ENCODE results near the gene IFT25.

IFT25 gene

GRCh38 chr1:53919675-53920066 lies 25.8 kb downstream of the IFT25 start:
- Histone ChIP-seq H3K27me3 (ENCODE audit: insufficient read depth, low read length) (no peaks in the 10 kb centered on the region), H3K4me1 (ENCODE audit: insufficient read depth, low read length) (peaks cover 3% of the 10 kb centered on the region), H3K9me3 (ENCODE audit: insufficient read depth, low read depth, low read length) (no peaks in the 10 kb centered on the region), H3K9ac (ENCODE audit: low read depth, low read length) (no peak overlapping the region), H3K4me3 (ENCODE audit: low read length) (no peak overlapping the region), H3K27ac (ENCODE audit: low read depth, low read length) (no peak overlapping the region), H3K36me3 (ENCODE audit: insufficient read depth, low read length) (peaks cover 27% of the 10 kb centered on the region)
- WGBS = 92% methylated on average over 3 of the region's 3 CpGs

- Histone ChIP-seq H3K9me3 (ENCODE audit: insufficient read depth, low read depth, low read length) (no peaks in the 10 kb centered on the region), H3K4me3 (ENCODE audit: low read length) (no peak overlapping the region), H3K27ac (ENCODE audit: low read depth, low read length) (no peak overlapping the region), H3K36me3 (ENCODE audit: insufficient read depth, low read length) (peaks cover 27% of the 10 kb centered on the region), H3K4me1 (ENCODE audit: insufficient read depth, low read length) (peaks cover 16% of the 10 kb centered on the region), H3K9ac (ENCODE audit: low read depth, low read length) (no peak overlapping the region), H3K27me3 (ENCODE audit: insufficient read depth, low read length) (no peaks in the 10 kb centered on the region)
- WGBS = 95% methylated on average over 5 of the region's 5 CpGs
Observed at GRCh38 chr1:53918343-53918742, 27.2 kb downstream of the IFT25 start.

- Histone ChIP-seq H3K9ac (ENCODE audit: low read depth, low read length) (0 out of 2 replicates have a peak overlapping the region, but pooled peaks have one; percentile 2), H3K27ac (ENCODE audit: low read depth, low read length) (peak overlapping the region; percentile 58; the same call in 1 of the 2 replicates), H3K36me3 (ENCODE audit: insufficient read depth, low read length) (no peaks in the 10 kb centered on the region; the same call in 1 of the 2 replicates), H3K9me3 (ENCODE audit: insufficient read depth, low read depth, low read length) (no peaks in the 10 kb centered on the region), H3K4me1 (ENCODE audit: insufficient read depth, low read length) (peaks cover 23% of the 10 kb centered on the region), H3K4me3 (ENCODE audit: low read length) (no peak overlapping the region), H3K27me3 (ENCODE audit: insufficient read depth, low read length) (no peaks in the 10 kb centered on the region)
- WGBS = 64% methylated on average over 5 of the region's 5 CpGs
Observed at GRCh38 chr1:53913352-53914033, 32.0 kb downstream of the IFT25 start.

GRCh38 chr1:53911442-53911841 lies 34.1 kb downstream of the IFT25 start:
- peaks cover 23% of the 10 kb centered on the region for H3K4me1 ChIP-seq (ENCODE audit: insufficient read depth, low read length)
- no peak overlapping the region for H3K27ac ChIP-seq (ENCODE audit: low read depth, low read length)
- H3K4me3 ChIP-seq (ENCODE audit: low read length) = no peak overlapping the region
- no peaks in the 10 kb centered on the region for H3K9me3 ChIP-seq (ENCODE audit: insufficient read depth, low read depth, low read length)
- no peak overlapping the region for H3K9ac ChIP-seq (ENCODE audit: low read depth, low read length)
- no peaks in the 10 kb centered on the region for H3K27me3 ChIP-seq (ENCODE audit: insufficient read depth, low read length)
- H3K36me3 ChIP-seq (ENCODE audit: insufficient read depth, low read length) = no peaks in the 10 kb centered on the region
- 95% methylated on average over 4 of the region's 4 CpGs for WGBS

GRCh38 chr1:53909946-53910345 lies 35.6 kb downstream of the IFT25 start:
- Histone ChIP-seq H3K27me3 (ENCODE audit: insufficient read depth, low read length) (no peaks in the 10 kb centered on the region), H3K36me3 (ENCODE audit: insufficient read depth, low read length) (no peaks in the 10 kb centered on the region), H3K4me1 (ENCODE audit: insufficient read depth, low read length) (peaks cover 23% of the 10 kb centered on the region), H3K9me3 (ENCODE audit: insufficient read depth, low read depth, low read length) (no peaks in the 10 kb centered on the region), H3K4me3 (ENCODE audit: low read length) (no peak overlapping the region), H3K27ac (ENCODE audit: low read depth, low read length) (no peak overlapping the region), H3K9ac (ENCODE audit: low read depth, low read length) (no peak overlapping the region)
- WGBS = 90% methylated on average over 3 of the region's 3 CpGs

GRCh38 chr1:53906121-53906520 lies 39.4 kb downstream of the IFT25 start:
- no peak overlapping the region for H3K4me3 ChIP-seq (ENCODE audit: low read length)
- no peaks in the 10 kb centered on the region for H3K27me3 ChIP-seq (ENCODE audit: insufficient read depth, low read length)
- H3K9ac ChIP-seq (ENCODE audit: low read depth, low read length) = no peak overlapping the region
- H3K9me3 ChIP-seq (ENCODE audit: insufficient read depth, low read depth, low read length) = no peaks in the 10 kb centered on the region
- H3K36me3 ChIP-seq (ENCODE audit: insufficient read depth, low read length) = no peaks in the 10 kb centered on the region
- WGBS = 92% methylated on average over 4 of the region's 4 CpGs
- no peak overlapping the region for H3K27ac ChIP-seq (ENCODE audit: low read depth, low read length)
- no peaks in the 10 kb centered on the region for H3K4me1 ChIP-seq (ENCODE audit: insufficient read depth, low read length)

- WGBS = 96% methylated on average over 8 of the region's 8 CpGs
- no peaks in the 10 kb centered on the region for H3K36me3 ChIP-seq (ENCODE audit: insufficient read depth, low read length)
Observed at GRCh38 chr1:53905509-53905908, 40.0 kb downstream of the IFT25 start.

GRCh38 chr1:53902235-53903138 lies 43.0 kb downstream of the IFT25 start:
- Histone ChIP-seq H3K4me3 (ENCODE audit: low read length) (no peak overlapping the region), H3K4me1 (ENCODE audit: insufficient read depth, low read length) (no peaks in the 10 kb centered on the region), H3K27me3 (ENCODE audit: insufficient read depth, low read length) (no peaks in the 10 kb centered on the region), H3K9me3 (ENCODE audit: insufficient read depth, low read depth, low read length) (no peaks in the 10 kb centered on the region), H3K36me3 (ENCODE audit: insufficient read depth, low read length) (no peaks in the 10 kb centered on the region), H3K9ac (ENCODE audit: low read depth, low read length) (no peak overlapping the region), H3K27ac (ENCODE audit: low read depth, low read length) (no peak overlapping the region)
- 87% methylated on average over 7 of the region's 7 CpGs for WGBS

More at GRCh38 chr1:53905509-53905908, 40.0 kb downstream of the IFT25 start:
- H3K9ac ChIP-seq (ENCODE audit: low read depth, low read length) = no peak overlapping the region
- H3K4me1 ChIP-seq (ENCODE audit: insufficient read depth, low read length) = no peaks in the 10 kb centered on the region
- no peak overlapping the region for H3K4me3 ChIP-seq (ENCODE audit: low read length)
- no peaks in the 10 kb centered on the region for H3K9me3 ChIP-seq (ENCODE audit: insufficient read depth, low read depth, low read length)
- no peak overlapping the region for H3K27ac ChIP-seq (ENCODE audit: low read depth, low read length)
- no peaks in the 10 kb centered on the region for H3K27me3 ChIP-seq (ENCODE audit: insufficient read depth, low read length)

GRCh38 chr1:53899708-53900107 lies 45.8 kb downstream of the IFT25 start:
- H3K9ac ChIP-seq (ENCODE audit: low read depth, low read length) = no peak overlapping the region
- no peaks in the 10 kb centered on the region for H3K9me3 ChIP-seq (ENCODE audit: insufficient read depth, low read depth, low read length)
- no peak overlapping the region for H3K4me3 ChIP-seq (ENCODE audit: low read length)
- no peaks in the 10 kb centered on the region for H3K4me1 ChIP-seq (ENCODE audit: insufficient read depth, low read length)
- no peaks in the 10 kb centered on the region for H3K27me3 ChIP-seq (ENCODE audit: insufficient read depth, low read length)
- WGBS = 89% methylated on average over 3 of the region's 3 CpGs
- no peaks in the 10 kb centered on the region for H3K36me3 ChIP-seq (ENCODE audit: insufficient read depth, low read length)
- no peak overlapping the region for H3K27ac ChIP-seq (ENCODE audit: low read depth, low read length)

- Histone ChIP-seq H3K27me3 (ENCODE audit: insufficient read depth, low read length) (no peaks in the 10 kb centered on the region), H3K27ac (ENCODE audit: low read depth, low read length) (no peak overlapping the region), H3K9me3 (ENCODE audit: insufficient read depth, low read depth, low read length) (no peaks in the 10 kb centered on the region), H3K9ac (ENCODE audit: low read depth, low read length) (no peak overlapping the region), H3K36me3 (ENCODE audit: insufficient read depth, low read length) (no peaks in the 10 kb centered on the region), H3K4me3 (ENCODE audit: low read length) (no peak overlapping the region), H3K4me1 (ENCODE audit: insufficient read depth, low read length) (no peaks in the 10 kb centered on the region)
- WGBS = 83% methylated on average over 2 of the region's 2 CpGs
Observed at GRCh38 chr1:53899206-53899628, 46.3 kb downstream of the IFT25 start.

- H3K9me3 ChIP-seq (ENCODE audit: insufficient read depth, low read depth, low read length) = no peaks in the 10 kb centered on the region
- H3K4me1 ChIP-seq (ENCODE audit: insufficient read depth, low read length) = no peaks in the 10 kb centered on the region
- no peak overlapping the region for H3K27ac ChIP-seq (ENCODE audit: low read depth, low read length)
- H3K36me3 ChIP-seq (ENCODE audit: insufficient read depth, low read length) = no peaks in the 10 kb centered on the region
- H3K27me3 ChIP-seq (ENCODE audit: insufficient read depth, low read length) = no peaks in the 10 kb centered on the region
- no peak overlapping the region for H3K4me3 ChIP-seq (ENCODE audit: low read length)
- no peak overlapping the region for H3K9ac ChIP-seq (ENCODE audit: low read depth, low read length)
- WGBS = 89% methylated on average over 2 of the region's 2 CpGs
Observed at GRCh38 chr1:53896635-53897229, 48.8 kb downstream of the IFT25 start.
